GM23338 (cell line): ENCODE data around the gene LRRC42. TPM values are rescaled to one million over a fixed set of nuclear protein-coding genes. Genes with fewer than 3 reads are reported as not detected.
A peak's percentile ranks its signal among the peaks of the same experiment; 100 is the strongest.

Experiments used
- ATAC-seq: fragments of 200-7000 bp; cut with Tn5 transposase; 3 replicates; pipeline ENCODE4 v1.9.1; 2020
- DNase-seq: peaks from one replicate; pipeline ENCODE4 v3.0.0-alpha.2; 2015; ENCODE audit warnings: low spot score
- H2AFZ ChIP-seq: fragments of 200-600 bp; sonication (generic); 2 replicates; pipeline ENCODE4 v1.8.0; 2016; ENCODE audit warnings: antibody characterized with exemption, mild to moderate bottlenecking, moderate library complexity
- H3F3A ChIP-seq: fragments of 200-600 bp; sonication (generic); replicated peaks from 2 replicates; pipeline ENCODE4 v1.8.0; 2017; ENCODE audit warnings: antibody characterized with exemption, mixed run types, low read depth
- H3K27ac ChIP-seq: fragments of 200-600 bp; sonication (generic); 2 replicates; pipeline ENCODE4 v1.6.1; 2016; ENCODE audit warnings: low read depth
- H3K27me3 ChIP-seq: fragments of 200-600 bp; sonication (generic); 2 replicates; pipeline ENCODE4 v1.8.0; 2016; ENCODE audit warnings: mild to moderate bottlenecking, mixed run types, moderate library complexity; ENCODE audit not compliant: insufficient read depth
- H3K36me3 ChIP-seq: fragments of 200-600 bp; sonication (generic); 2 replicates; pipeline ENCODE4 v1.8.0; 2016; ENCODE audit warnings: mild to moderate bottlenecking; ENCODE audit not compliant: insufficient read depth
- H3K4me1 ChIP-seq: fragments of 200-600 bp; sonication (generic); 2 replicates; pipeline ENCODE4 v1.8.0; 2016; ENCODE audit warnings: mild to moderate bottlenecking, moderate library complexity; ENCODE audit not compliant: insufficient read depth
- H3K4me2 ChIP-seq: fragments of 200-600 bp; sonication (generic); 2 replicates; pipeline ENCODE4 v1.7.1; 2017; ENCODE audit warnings: mixed run types
- H3K4me3 ChIP-seq: fragments of 200-600 bp; sonication (generic); 2 replicates; pipeline ENCODE4 v1.6.1; 2016; ENCODE audit warnings: mixed run types
- H3K79me2 ChIP-seq: fragments of 200-600 bp; sonication (generic); replicated peaks from 2 replicates; pipeline ENCODE4 v1.8.0; 2017; ENCODE audit warnings: mild to moderate bottlenecking; ENCODE audit not compliant: insufficient read depth
- H3K9me2 ChIP-seq: fragments of 200-600 bp; sonication (generic); 2 replicates; pipeline ENCODE4 v1.8.0; 2017; ENCODE audit not compliant: insufficient read depth
- H4K20me1 ChIP-seq: fragments of 200-600 bp; sonication (generic); replicated peaks from 2 replicates; pipeline ENCODE4 v1.8.0; 2017; ENCODE audit warnings: mild to moderate bottlenecking; ENCODE audit not compliant: insufficient read depth
- H3K27ac Mint-ChIP-seq: 2 replicates; pipeline ENCODE4 v1.8.0; 2020; ENCODE audit warnings: inconsistent platforms, mild to moderate bottlenecking, moderate library complexity, mixed read lengths
- H3K27me3 Mint-ChIP-seq: 3 replicates; pipeline ENCODE4 v1.8.0; 2022; ENCODE audit warnings: low read depth, mild to moderate bottlenecking, moderate library complexity, mixed read lengths, inconsistent platforms; ENCODE audit not compliant: insufficient read depth, poor library complexity
- H3K36me3 Mint-ChIP-seq: 3 replicates; pipeline ENCODE4 v1.8.0; 2021; ENCODE audit warnings: low read depth, mild to moderate bottlenecking, inconsistent platforms, moderate library complexity, mixed read lengths
- H3K4me1 Mint-ChIP-seq: 3 replicates; pipeline ENCODE4 v1.8.0; 2020; ENCODE audit warnings: mild to moderate bottlenecking, inconsistent platforms, mixed read lengths
- H3K4me3 Mint-ChIP-seq: 3 replicates; pipeline ENCODE4 v1.8.0; 2021; ENCODE audit warnings: moderate library complexity, mild to moderate bottlenecking, inconsistent platforms, mixed read lengths
- H3K9me3 Mint-ChIP-seq: 3 replicates; pipeline ENCODE4 v1.8.0; 2020; ENCODE audit warnings: moderate library complexity, mild to moderate bottlenecking, inconsistent platforms, mixed read lengths
- CREB1 ChIP-seq: fragments of 250-450 bp; sonication (Bioruptor Pico); IDR thresholded peaks from 2 replicates; pipeline ENCODE4 v1.5.0; 2020; ENCODE audit warnings: low read depth, mild to moderate bottlenecking, moderate library complexity
- EZH2 ChIP-seq: fragments of 200-600 bp; sonication (generic); IDR thresholded peaks from one replicate; pipeline ENCODE4 v1.8.0; 2017; ENCODE audit warnings: antibody characterized with exemption, mild to moderate bottlenecking, low read depth; ENCODE audit not compliant: unreplicated experiment
- JUNB ChIP-seq: IDR thresholded peaks from one replicate; pipeline ENCODE4 v1.6.1; 2016; ENCODE audit warnings: antibody characterized with exemption; ENCODE audit not compliant: unreplicated experiment
- POLR2AphosphoS5 ChIP-seq: IDR thresholded peaks from 2 replicates; pipeline ENCODE4 v1.6.1; 2016; ENCODE audit warnings: antibody characterized with exemption, low read depth
- ZNF114 ChIP-seq: fragments of 250-450 bp; sonication (Bioruptor Pico); IDR thresholded peaks from 2 replicates; pipeline ENCODE4 v1.5.0; 2020; ENCODE audit warnings: mild to moderate bottlenecking, moderate library complexity
- ZNF331 ChIP-seq: fragments of 250-450 bp; sonication (Bioruptor Pico); IDR thresholded peaks from 2 replicates; pipeline ENCODE4 v1.5.0; 2020; ENCODE audit warnings: low read depth, mild to moderate bottlenecking, moderate library complexity
- polyA plus RNA-seq: library from polyadenylated mRNA; unstranded; fragments of >200 nt; fragmentation: Nextera tagmentation; extraction: Ambion mirVana; gene quantifications from 2 replicates; pipeline ENCODE4 v1.2.1, GENCODE V29; 2016
- total RNA-seq: library from RNA; depleted of rRNA; stranded (reverse); fragments of >200 nt; shearing (Covaris generic); gene quantifications from 2 replicates; pipeline ENCODE4 v1.2.3, GENCODE V29; 2014
- TF ChIP-seq, protein P1 (sequence below), 2 experiments: fragments of 200-600 bp in 1 of 2; sonication (generic) in 1 of 2; conservative IDR thresholded peaks; 2 replicates each; pipeline versions ENCODE4 v1.5.1 to v1.6.1; 2016 to 2017; ENCODE audit warnings: antibody characterized with exemption in 2 of 2, low read depth in 2 of 2, mild to moderate bottlenecking in 2 of 2, moderate library complexity in 1 of 2
- TF ChIP-seq, protein P2 (sequence below): IDR thresholded peaks from 2 replicates; pipeline ENCODE4 v1.6.1; 2016; ENCODE audit warnings: antibody characterized with exemption

LRRC42 gene
- total and polyA plus RNA-seq, 2 experiments from 2014 or later = 25.9 to 48.1 TPM

DNA sequence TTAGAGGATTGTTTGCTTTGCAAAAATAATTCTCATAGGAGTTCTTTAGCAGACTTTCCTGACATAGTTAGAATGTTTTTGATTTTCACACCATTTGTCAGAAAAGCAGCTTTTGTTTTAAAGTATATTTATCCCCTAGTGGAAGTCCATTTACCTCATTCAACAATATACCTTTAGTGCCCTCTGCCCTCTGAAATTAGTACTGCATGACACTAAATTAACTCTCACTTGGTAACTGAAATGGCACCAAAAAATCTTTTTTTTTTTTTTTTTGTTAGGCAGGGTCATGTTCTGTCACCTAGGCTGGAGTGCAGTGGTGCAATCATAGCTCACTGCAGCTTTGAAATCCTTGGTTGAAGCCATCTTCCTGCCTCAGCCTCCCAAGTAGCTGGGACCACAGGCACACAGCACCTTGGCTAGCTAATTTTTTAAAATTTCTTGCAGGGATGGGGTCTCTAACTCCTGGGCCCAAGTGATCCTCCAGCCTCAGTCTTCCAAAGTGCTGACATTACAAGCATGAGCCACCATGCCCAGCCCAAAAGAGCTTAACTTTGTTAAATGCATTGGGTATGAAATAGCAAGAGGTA lies 13.6 kb downstream of the LRRC42 start:
- H3K36me3 ChIP-seq = peaks cover 25% of the 10 kb centered on the region
- TF ChIP-seq, protein P1, sequence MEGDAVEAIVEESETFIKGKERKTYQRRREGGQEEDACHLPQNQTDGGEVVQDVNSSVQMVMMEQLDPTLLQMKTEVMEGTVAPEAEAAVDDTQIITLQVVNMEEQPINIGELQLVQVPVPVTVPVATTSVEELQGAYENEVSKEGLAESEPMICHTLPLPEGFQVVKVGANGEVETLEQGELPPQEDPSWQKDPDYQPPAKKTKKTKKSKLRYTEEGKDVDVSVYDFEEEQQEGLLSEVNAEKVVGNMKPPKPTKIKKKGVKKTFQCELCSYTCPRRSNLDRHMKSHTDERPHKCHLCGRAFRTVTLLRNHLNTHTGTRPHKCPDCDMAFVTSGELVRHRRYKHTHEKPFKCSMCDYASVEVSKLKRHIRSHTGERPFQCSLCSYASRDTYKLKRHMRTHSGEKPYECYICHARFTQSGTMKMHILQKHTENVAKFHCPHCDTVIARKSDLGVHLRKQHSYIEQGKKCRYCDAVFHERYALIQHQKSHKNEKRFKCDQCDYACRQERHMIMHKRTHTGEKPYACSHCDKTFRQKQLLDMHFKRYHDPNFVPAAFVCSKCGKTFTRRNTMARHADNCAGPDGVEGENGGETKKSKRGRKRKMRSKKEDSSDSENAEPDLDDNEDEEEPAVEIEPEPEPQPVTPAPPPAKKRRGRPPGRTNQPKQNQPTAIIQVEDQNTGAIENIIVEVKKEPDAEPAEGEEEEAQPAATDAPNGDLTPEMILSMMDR (conservative IDR thresholded peaks at IDR 0.05; ENCODE audit: low read depth in 2 of 2) = peak; percentile 53 to 71
- no peak for TF ChIP-seq ZNF114 (CRISPR knock-in tag)
- no peak overlapping the region for H3K27ac ChIP-seq
- Mint-ChIP-seq H3K9me3 (no peaks in the 10 kb centered on the region), H3K27ac (no peak overlapping the region), H3K36me3 (peaks cover 41% of the 10 kb centered on the region), H3K4me3 (no peak overlapping the region), H3K27me3 (peaks cover 2% of the 10 kb centered on the region), H3K4me1 (peaks cover 23% of the 10 kb centered on the region)
- no peaks in the 10 kb centered on the region for H3K27me3 ChIP-seq
- H3K4me1 ChIP-seq = peaks cover 20% of the 10 kb centered on the region
- H3K9me2 ChIP-seq = no peaks in the 10 kb centered on the region
- ATAC-seq = peak; percentile 44; the same call in 2 of the 3 replicates
- DNase-seq = peak; percentile 73
- peaks cover 4% of the 10 kb centered on the region; the same call in 1 of the 2 replicates for H4K20me1 ChIP-seq
- H3K4me3 ChIP-seq = no peak overlapping the region
- H3K79me2 ChIP-seq = peaks cover 1% of the 10 kb centered on the region; the same call in 1 of the 2 replicates
- H3F3A ChIP-seq = 0 out of 2 replicates have a peak, but pooled peaks cover 2% of the 10 kb centered on the region
- no peak overlapping the region for H3K4me2 ChIP-seq
- no peak overlapping the region for H2AFZ ChIP-seq

DNA sequence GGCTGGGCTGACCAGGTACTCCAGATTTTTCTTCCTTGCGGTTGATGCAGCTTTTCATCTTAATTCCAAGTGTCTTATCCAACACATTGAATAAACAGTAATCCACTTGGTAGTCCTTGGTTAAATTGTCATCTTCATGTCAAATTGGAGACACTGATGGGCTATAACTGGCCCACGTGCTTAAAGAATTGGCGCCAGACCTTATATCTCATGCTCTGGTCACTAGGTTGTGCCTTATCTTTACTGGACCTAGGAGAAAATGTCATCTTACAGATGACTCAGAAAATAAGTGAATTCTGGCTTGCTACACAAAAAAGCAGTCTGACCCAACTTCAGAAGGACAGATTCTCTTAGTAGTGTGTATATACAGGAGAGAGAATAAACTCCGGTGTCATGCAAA lies 16.2 kb downstream of the LRRC42 start:
- Histone ChIP-seq H4K20me1 (peaks cover 5% of the 10 kb centered on the region; the same call in 1 of the 2 replicates), H3K27ac (no peak overlapping the region), H3K4me2 (no peak overlapping the region), H3K4me3 (no peak overlapping the region), H3K79me2 (no peaks in the 10 kb centered on the region), H3F3A (0 out of 2 replicates have a peak, but pooled peaks cover 2% of the 10 kb centered on the region), H3K9me2 (no peaks in the 10 kb centered on the region), H3K27me3 (no peaks in the 10 kb centered on the region), H2AFZ (no peak overlapping the region), H3K36me3 (peaks cover 33% of the 10 kb centered on the region), H3K4me1 (peaks cover 9% of the 10 kb centered on the region)
- no peak for TF ChIP-seq CREB1
- no peak for TF ChIP-seq EZH2
- TF ChIP-seq, protein P2, sequence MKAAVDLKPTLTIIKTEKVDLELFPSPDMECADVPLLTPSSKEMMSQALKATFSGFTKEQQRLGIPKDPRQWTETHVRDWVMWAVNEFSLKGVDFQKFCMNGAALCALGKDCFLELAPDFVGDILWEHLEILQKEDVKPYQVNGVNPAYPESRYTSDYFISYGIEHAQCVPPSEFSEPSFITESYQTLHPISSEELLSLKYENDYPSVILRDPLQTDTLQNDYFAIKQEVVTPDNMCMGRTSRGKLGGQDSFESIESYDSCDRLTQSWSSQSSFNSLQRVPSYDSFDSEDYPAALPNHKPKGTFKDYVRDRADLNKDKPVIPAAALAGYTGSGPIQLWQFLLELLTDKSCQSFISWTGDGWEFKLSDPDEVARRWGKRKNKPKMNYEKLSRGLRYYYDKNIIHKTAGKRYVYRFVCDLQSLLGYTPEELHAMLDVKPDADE = no peak
- no peak for TF ChIP-seq POLR2AphosphoS5
- Mint-ChIP-seq H3K36me3 (peaks cover 52% of the 10 kb centered on the region), H3K27ac (no peak overlapping the region), H3K4me1 (peaks cover 14% of the 10 kb centered on the region), H3K9me3 (no peaks in the 10 kb centered on the region), H3K27me3 (peaks cover 6% of the 10 kb centered on the region), H3K4me3 (no peak overlapping the region)
- ATAC-seq (no peak), DNase-seq (no peak)

DNA sequence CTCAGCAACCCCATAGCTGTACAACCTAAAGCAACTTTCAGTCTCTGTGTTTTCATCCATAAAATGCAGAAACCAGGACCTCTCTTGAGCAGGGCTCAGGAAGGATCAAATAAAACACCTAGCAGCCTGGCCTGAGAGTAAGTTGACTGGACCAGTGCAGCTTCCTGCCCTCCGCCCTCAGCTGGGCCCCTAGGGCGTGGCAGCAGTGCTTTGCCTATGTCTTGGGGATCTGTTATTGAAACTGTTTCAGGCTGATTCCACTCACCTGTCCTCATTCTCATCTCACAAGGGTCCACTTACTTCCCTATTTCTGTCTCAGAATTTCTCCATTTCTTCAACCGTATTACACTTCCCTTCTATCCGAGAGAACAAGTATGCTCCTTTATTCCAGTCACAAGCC lies 17.3 kb downstream of the LRRC42 start:
- Histone ChIP-seq H3K4me2 (no peak overlapping the region), H3K27ac (no peak overlapping the region; the same call in 1 of the 2 replicates), H4K20me1 (peaks cover 10% of the 10 kb centered on the region), H3K4me3 (no peak overlapping the region), H3F3A (0 out of 2 replicates have a peak, but pooled peaks cover 2% of the 10 kb centered on the region), H3K79me2 (no peaks in the 10 kb centered on the region), H3K27me3 (no peaks in the 10 kb centered on the region), H3K9me2 (no peaks in the 10 kb centered on the region), H3K36me3 (peaks cover 42% of the 10 kb centered on the region), H3K4me1 (no peaks in the 10 kb centered on the region), H2AFZ (no peak overlapping the region)
- H3K4me3 Mint-ChIP-seq = no peak overlapping the region
- peaks cover 9% of the 10 kb centered on the region for H3K4me1 Mint-ChIP-seq
- peak overlapping the region; percentile 43; the same call in 1 of the 2 replicates for H3K27ac Mint-ChIP-seq
- no peaks in the 10 kb centered on the region for H3K9me3 Mint-ChIP-seq
- DNase-seq (no peak), ATAC-seq (no peak)
- peaks cover 6% of the 10 kb centered on the region for H3K27me3 Mint-ChIP-seq
- H3K36me3 Mint-ChIP-seq = peaks cover 58% of the 10 kb centered on the region
- TF ChIP-seq ZNF331 (no peak), POLR2AphosphoS5 (no peak), CREB1 (no peak), JUNB (no peak), EZH2 (no peak)
- TF ChIP-seq, protein P2 = no peak
- TF ChIP-seq, protein P1 (conservative IDR thresholded peaks at IDR 0.05; ENCODE audit: low read depth in 2 of 2) = no peak
